K562 (cell line): ENCODE data around the gene AOC3. TPM values are rescaled to one million over a fixed set of nuclear protein-coding genes. Genes with fewer than 3 reads are reported as not detected.

Source experiments
- ATAC-seq: fragments of 200-7000 bp; cut with Tn5 transposase; 3 replicates; pipeline ENCODE4 v1.9.1; 2020; ENCODE audit warnings: moderate library complexity
- BruUV-seq: library from RNA; stranded (reverse); fragments of 400-500 nt; replicated peaks from 2 replicates; lab custom pipeline; 2021; lab: Mats Ljungman, UMichigan
- CTCF ChIA-PET: fragments of 300-600 bp; formaldehyde crosslinking; extraction: SDS; loops from one replicate; lab custom pipeline; 2021; ENCODE audit warnings: low intra/inter-chr PET ratio; lab: Yijun Ruan, JAX
- POLR2A ChIA-PET: fragments of 300-600, 350-650 bp; sonication (Branson Sonifier 250); formaldehyde crosslinking; extraction: SDS; loops from one replicate; lab custom pipeline; 2021; ENCODE audit warnings: antibody characterized with exemption, inconsistent platforms; lab: Yijun Ruan, JAX
- DNase-seq, 4 experiments: peaks; one replicate each; pipeline versions ENCODE4 v3.0.0 to v3.0.0-alpha.2; 2011 to 2018; ENCODE audit warnings: low spot score in 3 of 4, mixed read lengths in 3 of 4; ENCODE audit errors: extremely low read depth in 1 of 4
- FAIRE-seq: peaks from 2 replicates; lab custom pipeline; 2011; peaks lifted over from hg19 to GRCh38; lab: Jason Lieb, UNC
- H2AFZ ChIP-seq: 2 replicates; pipeline ENCODE4 v1.6.0; 2011; ENCODE audit warnings: low read depth, low read length, control low read depth, inconsistent platforms
- H3K27ac ChIP-seq: fragments of 200-600 bp; 3 replicates; pipeline ENCODE4 v1.8.0; 2011; ENCODE audit warnings: low read depth, mild to moderate bottlenecking, control low read depth, inconsistent platforms, low read length, moderate library complexity, mixed read lengths; ENCODE audit errors: extremely low read depth
- H3K27me3 ChIP-seq, 2 experiments: fragments of 300-600 bp in 1 of 2; 2 replicates in 1 of 2; 3 replicates in 1 of 2; pipeline versions ENCODE4 v1.6.0 to v1.8.0; 2011; ENCODE audit warnings: inconsistent platforms in 2 of 2, low read length in 2 of 2, mild to moderate bottlenecking in 1 of 2, mixed read lengths in 1 of 2, moderate library complexity in 1 of 2; ENCODE audit not compliant: control insufficient read depth in 2 of 2, insufficient read depth in 2 of 2
- H3K36me3 ChIP-seq: fragments of 300-600 bp; 3 replicates; pipeline ENCODE4 v1.8.0; 2011; ENCODE audit warnings: mild to moderate bottlenecking, low read length, inconsistent platforms; ENCODE audit not compliant: control insufficient read depth, insufficient read depth
- H3K4me1 ChIP-seq, 2 experiments: fragments of 200-600 bp in 1 of 2; replicated peaks in 1 of 2; 2 replicates in 1 of 2; 3 replicates in 1 of 2; pipeline versions ENCODE4 v1.5.1 to v1.8.0; 2011; ENCODE audit warnings: inconsistent platforms in 2 of 2, low read length in 2 of 2, mild to moderate bottlenecking in 1 of 2, mixed read lengths in 1 of 2, moderate library complexity in 1 of 2; ENCODE audit not compliant: control insufficient read depth in 2 of 2, insufficient read depth in 2 of 2
- H3K4me2 ChIP-seq: 2 replicates; pipeline ENCODE4 v1.6.1; 2011; ENCODE audit warnings: low read length, control low read depth, inconsistent platforms, mixed read lengths; ENCODE audit not compliant: insufficient read depth
- H3K4me3 ChIP-seq: fragments of 200-600 bp; sonication (generic), shearing (Covaris generic); 2 replicates; pipeline ENCODE4 v1.5.1; 2016; ENCODE audit warnings: control low read depth, inconsistent platforms
- H3K79me2 ChIP-seq: fragments of 200-600 bp; 3 replicates; pipeline ENCODE4 v1.8.0; 2011; ENCODE audit warnings: low read length, inconsistent platforms; ENCODE audit not compliant: control insufficient read depth, insufficient read depth
- H3K9ac ChIP-seq, 2 experiments: 2 replicates each; pipeline versions ENCODE4 v1.6.0 to v1.6.1; 2011; ENCODE audit warnings: low read depth in 2 of 2, low read length in 2 of 2, control low read depth in 1 of 2, inconsistent platforms in 1 of 2, mild to moderate bottlenecking in 1 of 2, mixed read lengths in 1 of 2; ENCODE audit not compliant: insufficient read depth in 1 of 2
- H3K9me1 ChIP-seq: one replicate; pipeline ENCODE4 v1.6.0; 2011; ENCODE audit warnings: inconsistent platforms, mild to moderate bottlenecking, low read length, moderate library complexity; ENCODE audit not compliant: control insufficient read depth, insufficient read depth
- H3K9me3 ChIP-seq: replicated peaks from 2 replicates; pipeline ENCODE4 v1.5.1; 2011; ENCODE audit warnings: low read depth, low read length, inconsistent platforms; ENCODE audit not compliant: control insufficient read depth, insufficient read depth
- H4K20me1 ChIP-seq: replicated peaks from 2 replicates; pipeline ENCODE4 v1.6.1; 2011; ENCODE audit warnings: low read length, inconsistent platforms, mixed read lengths; ENCODE audit not compliant: control insufficient read depth, insufficient read depth
- MEIS2 ChIP-seq: fragments of 450-650 bp; IDR thresholded peaks from 2 replicates; pipeline ENCODE4 v1.6.1; 2014; ENCODE audit warnings: mild to moderate bottlenecking; ENCODE audit not compliant: partially characterized antibody
- NR2C2 ChIP-seq, 2 experiments: fragments of 200-800 bp in 1 of 2; sonication (Bioruptor generic) in 1 of 2; sonication (generic) in 1 of 2; formaldehyde crosslinking in 1 of 2; IDR thresholded peaks; 2 replicates each; pipeline versions ENCODE4 v1.6.1 to v1.8.0; 2016 to 2022; ENCODE audit warnings: mild to moderate bottlenecking in 1 of 2, missing compliant biosample characterization in 1 of 2, missing genetic modification characterization in 1 of 2, missing genetic modification reagents in 1 of 2
- PBX2 ChIP-seq, 2 experiments: IDR thresholded peaks in 1 of 2; conservative IDR thresholded peaks in 1 of 2; 2 replicates each; pipeline ENCODE4 v1.6.1; 2016; ENCODE audit warnings: low read depth in 2 of 2, mild to moderate bottlenecking in 1 of 2, missing compliant biosample characterization in 1 of 2, missing genetic modification characterization in 1 of 2, moderate library complexity in 1 of 2
- PKNOX1 ChIP-seq: fragments of 450-650 bp; IDR thresholded peaks from 2 replicates; pipeline ENCODE4 v1.6.1; 2016
- PRDM10 ChIP-seq: fragments of 450-650 bp; IDR thresholded peaks from 2 replicates; pipeline ENCODE4 v1.6.1; 2018; ENCODE audit not compliant: partially characterized antibody
- SFPQ ChIP-seq: fragments of 200-400 bp; formaldehyde crosslinking; IDR thresholded peaks from 2 replicates; pipeline ENCODE4 v1.6.1; 2017; ENCODE audit warnings: mild to moderate bottlenecking, low read depth, low read length, moderate library complexity
- ZBED1 ChIP-seq: IDR thresholded peaks from 2 replicates; pipeline ENCODE4 v1.6.1; 2014
- WGBS: fragments of 100-300 bp; shearing (Covaris generic); methylation state at CpG from one replicate; pipeline ENCODE4 v1.1.6; 2016; ENCODE audit warnings: low coverage, mixed read lengths; ENCODE audit not compliant: insufficient coverage; ENCODE audit errors: missing lambda C conversion rate; 5-methylcytosine and 5-hydroxymethylcytosine counted together
- in situ Hi-C: fragments of 300-500 bp; cut with MboI; formaldehyde crosslinking; loops from 4 replicates; pipeline ENCODE4 v1.15.0; 2018; ENCODE audit warnings: inconsistent platforms, mixed read lengths
- intact Hi-C: fragments of 100-400 bp; cut with micrococcal nuclease; formaldehyde crosslinking; loops from 2 replicates; pipeline ENCODE4 v1.14.2; 2022
- polyA plus RNA-seq, 8 experiments: library from polyadenylated mRNA; depleted of rRNA in 4 of 8; stranded (reverse) in 5 of 8; unstranded in 3 of 8; fragments of >200 nt; fragmentation: Nextera tagmentation in 2 of 8; fragmentation: Illumina TruSeq in 1 of 8; extraction: Ambion mirVana in 2 of 8; extraction: Trizol in 1 of 8; gene quantifications; 2 replicates each; pipeline versions ENCODE4 v1.2.1 to v1.2.3, GENCODE V29; 2011 to 2014; ENCODE audit warnings: inconsistent platforms in 1 of 8, missing spikeins in 1 of 8
- total RNA-seq, 7 experiments: library from RNA; depleted of rRNA in 6 of 7; stranded (reverse); fragments of >200 nt in 6 of 7; fragmentation: Illumina TruSeq in 2 of 7; extraction: Trizol in 2 of 7; gene quantifications; 2 replicates each; pipeline versions ENCODE4 v1.2.1 to v1.2.3, GENCODE V29; 2011 to 2021; ENCODE audit warnings: low replicate concordance in 1 of 7

AOC3 gene
- total and polyA plus RNA-seq, 9 of the 15 experiments (the other 6 are each of a cell fraction or from before 2014, with no cell fraction given), result 0.09 to 0.42 (median 0.22) TPM; not detected in 3

GRCh38 chr17:42849451-42850181, 1.4 kb upstream of the AOC3 start:
- in situ Hi-C loops, result no loop called here
- Histone ChIP-seq H3K9me3 (no peaks in the 10 kb centered on the region), H3K9ac (peak overlapping the region in 1 of 2 experiments; percentile 38; a peak in 2 of 4 replicates), H3K9me1 (no peaks in the 10 kb centered on the region), H3K27ac (no peak overlapping the region), H3K4me1 (peaks cover 3 to 12% of the 10 kb centered on the region in 2 experiments; a peak in 3 of 5 replicates), H2AFZ (no peak overlapping the region), H3K4me2 (no peak overlapping the region), H3K79me2 (no peaks in the 10 kb centered on the region), H3K36me3 (peaks cover 13% of the 10 kb centered on the region), H3K4me3 (no peak overlapping the region), H3K27me3 (no peaks in the 10 kb centered on the region), H4K20me1 (0 out of 2 replicates have a peak, but pooled peaks cover 2% of the 10 kb centered on the region)
- POLR2A ChIA-PET, result interaction anchor here (1.6 kb wide), 1 partner anchor 10 kb away, joined by 3 read pairs; no protein-coding TSS in a partner anchor
- intact Hi-C loops, result no loop called here
- ATAC-seq (no peak; the same call in 2 of the 3 replicates), DNase-seq (peak in 3 of 4 experiments; percentile 16 to 60 (median 57)), FAIRE-seq (peak; percentile 19)
- CTCF ChIA-PET, result no interaction called here
- 4% methylated on average over 7 of the region's 8 CpGs for WGBS
- BruUV-seq, result no TSS peak
- no peak for TF ChIP-seq PBX2 (CRISPR knock-in tag; IDR thresholded peaks at IDR 0.05; ENCODE audit: low read depth)
- TF ChIP-seq PBX2 (tag; conservative IDR thresholded peaks at IDR 0.05; ENCODE audit: low read depth), result peak; percentile 45; the same call in 1 of the 2 replicates
- no peak for TF ChIP-seq NR2C2 (CRISPR knock-in tag; IDR thresholded peaks at IDR 0.05)
- TF ChIP-seq NR2C2 (tag; IDR thresholded peaks at IDR 0.05), result no peak
- TF ChIP-seq MEIS2, result peak; percentile 65
- no peak for TF ChIP-seq SFPQ
- TF ChIP-seq PKNOX1, result peak; percentile 70
- TF ChIP-seq PRDM10, result peak; percentile 74
- TF ChIP-seq ZBED1, result no peak
